HG03064 (cell line): ENCODE results near the gene CST3.
"Not testable (repeated sequence)": the region's sequence is repeated elsewhere in the genome, so short reads cannot be mapped to it uniquely, and the experiment has no call there.

ENCODE experiments used
- ATAC-seq: cut with Tn5 transposase; IDR thresholded peaks from one replicate; pipeline ENCODE4 v1.9.1; 2021; ENCODE audit warnings: low read depth; ENCODE audit not compliant: unreplicated experiment

CST3 gene

DNA sequence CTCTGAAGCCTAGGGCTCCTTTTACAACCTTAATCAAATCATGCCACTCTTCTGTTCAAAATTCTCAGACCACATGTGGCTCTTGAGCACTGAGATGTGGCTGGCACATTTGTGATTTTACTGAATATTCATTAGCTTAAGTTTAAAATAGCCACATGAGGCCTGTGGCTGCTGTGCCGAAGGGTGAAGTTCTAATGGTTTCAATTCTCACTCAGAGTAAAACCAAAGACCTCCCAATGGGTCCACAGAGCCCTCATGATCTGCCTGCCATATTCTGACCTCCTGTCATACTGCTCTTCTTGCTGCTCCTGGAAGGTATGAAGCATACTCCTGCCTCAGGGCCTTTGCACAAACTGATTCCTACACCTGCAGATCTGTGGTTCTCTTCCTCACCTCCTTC lies 7.8 kb upstream of the CST3 start:
- no peak for ATAC-seq

DNA sequence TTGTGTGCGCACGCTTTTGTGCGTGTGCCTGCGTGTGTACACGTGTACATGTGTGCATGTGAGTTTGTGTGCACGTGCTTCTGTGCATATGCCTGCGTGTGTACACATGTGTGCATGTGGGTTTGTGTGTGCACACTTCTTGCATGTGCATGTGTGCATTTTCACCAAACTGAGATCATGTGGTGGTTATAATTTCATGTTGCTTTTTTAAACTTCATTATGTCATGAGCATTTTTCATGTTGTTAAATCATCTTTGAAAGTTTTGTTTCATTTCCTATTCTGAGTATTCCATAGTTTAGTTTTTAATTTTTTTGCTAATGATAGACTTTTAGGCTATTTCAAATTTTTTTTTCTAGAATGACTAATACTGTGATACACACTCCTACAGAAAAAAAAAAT lies 6.4 kb upstream of the CST3 start:
- ATAC-seq: no peak

DNA sequence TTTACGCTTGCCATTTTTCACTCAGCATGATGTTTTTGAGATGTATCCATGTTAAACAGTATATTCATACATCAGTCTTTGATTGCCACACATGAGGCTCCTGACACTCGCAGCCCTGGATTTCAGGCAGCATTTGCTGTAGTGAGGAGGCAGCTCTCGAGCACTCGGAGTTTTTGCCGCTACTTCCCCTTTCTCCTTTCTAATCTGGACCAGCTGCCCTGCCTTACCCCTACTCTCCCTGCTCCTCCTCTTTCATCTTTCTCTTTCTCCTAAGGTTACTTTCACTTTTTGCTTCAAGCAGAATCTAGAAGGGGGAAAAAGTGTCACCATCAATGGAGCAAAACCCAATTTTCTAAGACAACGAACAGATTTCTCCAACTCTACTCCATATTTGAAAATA lies 5.9 kb upstream of the CST3 start:
- no peak for ATAC-seq

DNA sequence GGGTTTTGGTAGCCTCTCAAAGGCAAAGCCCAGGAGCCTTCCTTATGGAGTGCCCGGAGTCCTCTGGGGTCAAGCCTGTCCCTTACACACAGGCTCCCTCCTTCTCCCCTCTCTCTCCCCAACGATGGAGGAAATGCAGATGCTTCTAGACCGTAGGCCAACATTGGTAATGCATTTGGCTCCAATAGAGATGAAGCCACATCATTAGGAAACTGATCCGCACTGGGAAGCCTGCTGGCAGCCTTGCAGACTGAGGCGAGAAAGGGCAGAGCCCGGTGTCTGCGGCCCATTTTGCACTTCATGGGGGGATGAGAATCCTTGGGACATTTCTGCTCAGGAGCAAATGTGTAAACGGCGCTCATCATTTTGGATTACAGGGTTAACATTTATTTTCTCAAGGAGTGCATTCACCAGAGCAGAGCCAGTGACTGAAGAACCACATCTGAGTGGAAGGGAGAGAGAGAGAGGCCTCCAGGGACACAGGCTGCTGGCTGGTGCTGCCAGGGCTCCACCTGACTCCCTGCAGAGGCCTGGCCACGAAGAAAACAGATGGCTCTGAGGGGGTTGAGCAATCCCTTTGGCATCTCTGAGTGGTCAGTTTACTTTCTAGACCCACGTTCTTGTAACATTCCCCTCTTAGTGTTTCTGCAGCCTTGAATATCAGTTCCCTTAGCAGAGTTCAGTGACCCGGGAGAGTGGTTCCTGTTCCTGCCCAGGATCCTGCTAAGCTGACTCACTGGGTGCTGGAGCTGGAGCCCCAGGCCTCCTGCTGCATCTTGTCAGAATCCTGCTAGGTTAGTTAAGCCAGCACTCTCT lies 4.4 kb upstream of the CST3 start:
- no peak for ATAC-seq

DNA sequence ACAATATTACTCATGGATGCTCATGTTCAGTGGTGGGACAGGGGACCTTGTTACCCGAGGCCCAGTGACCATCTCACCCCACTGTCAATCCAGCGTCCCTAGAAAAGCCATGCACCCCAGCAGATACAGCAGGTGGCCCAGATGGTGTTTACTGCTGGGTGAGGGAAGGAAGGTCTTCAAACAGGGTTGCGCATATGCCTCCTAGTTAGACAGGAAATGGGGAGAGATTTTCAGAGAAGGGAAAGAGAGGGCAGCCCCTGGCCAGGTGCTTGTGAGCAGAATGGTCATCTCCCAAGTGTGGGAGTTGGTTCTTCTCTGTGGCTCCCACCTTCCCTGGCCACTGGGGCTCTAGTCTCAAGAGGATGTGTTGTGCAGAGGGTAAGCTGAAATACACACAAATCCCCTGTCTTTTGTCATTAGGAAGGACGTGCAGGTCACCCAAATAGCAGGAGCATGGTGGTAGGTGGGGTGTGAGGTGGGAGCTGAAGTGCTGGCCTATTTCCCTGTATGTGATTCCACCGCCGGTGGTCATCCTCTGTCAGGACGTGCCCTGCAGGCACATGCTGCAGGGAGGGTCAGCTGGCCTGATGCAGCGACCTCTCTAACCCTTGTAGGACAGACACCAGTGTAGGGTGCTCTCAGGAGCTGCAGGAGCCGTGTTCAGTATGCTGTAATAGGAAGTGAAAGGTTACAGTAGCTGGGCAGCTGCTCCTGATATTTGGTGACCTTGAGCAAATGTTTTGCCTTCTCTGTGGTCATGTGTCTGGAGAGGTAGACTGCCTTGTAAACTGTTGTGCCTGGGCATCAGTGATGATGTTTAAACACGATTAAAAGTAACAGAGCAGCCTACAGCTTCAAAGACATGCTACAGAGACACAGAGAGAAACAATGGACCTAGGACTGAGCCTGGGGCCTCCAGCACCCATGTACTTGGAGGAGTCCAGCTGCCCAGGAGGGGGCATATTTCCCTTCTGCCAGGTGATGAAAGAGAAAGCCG lies 3.2 kb upstream of the CST3 start:
- ATAC-seq: no peak

DNA sequence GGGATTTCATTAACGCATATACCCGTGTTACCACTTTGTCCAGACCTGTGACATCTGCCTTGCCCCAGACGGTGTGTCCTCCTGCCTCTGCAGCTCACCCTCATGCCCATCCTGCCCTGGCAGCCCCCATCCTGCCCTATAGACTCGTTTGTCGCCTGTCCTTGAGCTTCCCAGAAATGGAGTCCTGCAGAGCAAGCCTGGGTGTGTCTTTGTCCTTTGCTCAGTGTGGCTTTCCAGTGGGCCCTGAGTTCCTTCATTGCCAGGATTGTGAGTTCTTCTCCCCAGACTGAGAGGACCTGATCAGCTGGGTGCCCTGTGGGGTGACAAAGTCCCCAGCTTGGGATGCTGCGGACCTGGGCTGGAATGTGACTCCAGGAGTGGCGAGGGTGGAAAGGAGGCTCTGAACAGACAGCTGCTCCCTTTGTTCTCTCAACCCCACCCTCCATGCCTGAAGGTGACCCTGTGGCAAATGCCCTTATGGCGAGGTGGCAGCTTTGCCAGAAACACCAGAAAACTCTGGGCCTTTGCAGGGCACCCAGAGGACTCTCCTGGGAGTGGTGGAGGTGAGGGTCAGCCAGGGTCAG lies 2.4 kb upstream of the CST3 start:
- no peak for ATAC-seq

DNA sequence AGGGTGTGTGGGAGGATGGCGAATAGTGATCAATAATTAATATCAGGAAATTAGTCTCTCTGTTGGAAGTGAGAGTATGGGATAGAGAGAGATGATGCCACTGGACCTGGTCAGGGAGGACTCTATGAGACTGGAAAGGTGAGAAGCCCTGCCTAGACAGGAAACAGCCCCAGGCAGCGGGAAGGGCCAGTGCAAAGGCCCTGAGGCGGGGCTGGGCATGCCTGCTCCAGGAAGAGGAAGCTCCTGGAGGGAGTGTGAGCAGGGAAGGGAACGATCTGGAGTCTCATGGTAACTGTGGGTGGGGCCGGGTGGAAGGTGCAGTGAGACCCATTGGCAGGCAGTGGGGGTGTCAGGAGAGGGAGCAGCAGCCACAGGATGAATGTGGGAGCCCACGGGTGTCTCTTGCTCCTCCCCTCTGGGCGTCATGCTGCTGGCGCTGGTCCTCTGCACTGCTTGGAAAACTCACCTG lies 1.8 kb upstream of the CST3 start:
- no peak for ATAC-seq

DNA sequence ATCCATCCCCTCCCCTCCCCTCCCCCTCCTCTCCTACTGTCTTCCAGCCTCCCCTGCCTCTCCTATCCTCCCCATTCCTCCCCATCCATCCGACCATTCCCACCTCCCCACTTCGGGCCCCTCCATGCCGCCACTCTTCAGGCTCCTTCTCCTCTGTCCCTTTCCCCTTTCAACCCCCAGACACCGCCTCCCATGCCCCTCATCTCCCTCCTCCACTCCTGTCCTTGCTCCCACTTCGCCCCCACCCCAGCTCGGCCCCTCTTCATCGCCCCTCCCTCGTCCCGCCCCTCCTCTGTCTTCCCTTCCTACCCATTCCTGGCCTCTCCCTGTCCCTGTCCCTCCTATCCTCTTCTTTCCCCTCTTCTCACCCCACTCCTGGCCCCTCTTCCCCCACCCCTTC lies 554 bp upstream of the CST3 start:
- no peak for ATAC-seq

DNA sequence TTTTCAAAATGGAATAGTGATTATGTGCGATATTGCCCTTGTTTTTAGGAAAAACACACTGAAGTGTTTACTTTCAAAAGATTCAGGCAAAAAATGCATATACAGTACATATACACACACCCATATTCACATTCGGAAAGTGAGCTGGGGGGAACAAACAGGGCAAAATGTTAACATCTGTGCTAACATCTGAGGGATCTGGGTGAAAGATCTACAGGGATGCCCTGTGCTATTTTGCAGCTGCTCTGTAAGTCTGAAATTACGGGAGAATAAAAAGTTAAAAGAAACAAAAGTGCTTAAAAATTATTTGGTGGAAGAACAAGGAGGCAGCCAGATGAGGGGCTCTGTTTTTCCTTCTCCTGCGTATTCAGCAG lies 860 bp downstream of the CST3 start:
- ATAC-seq: no peak

DNA sequence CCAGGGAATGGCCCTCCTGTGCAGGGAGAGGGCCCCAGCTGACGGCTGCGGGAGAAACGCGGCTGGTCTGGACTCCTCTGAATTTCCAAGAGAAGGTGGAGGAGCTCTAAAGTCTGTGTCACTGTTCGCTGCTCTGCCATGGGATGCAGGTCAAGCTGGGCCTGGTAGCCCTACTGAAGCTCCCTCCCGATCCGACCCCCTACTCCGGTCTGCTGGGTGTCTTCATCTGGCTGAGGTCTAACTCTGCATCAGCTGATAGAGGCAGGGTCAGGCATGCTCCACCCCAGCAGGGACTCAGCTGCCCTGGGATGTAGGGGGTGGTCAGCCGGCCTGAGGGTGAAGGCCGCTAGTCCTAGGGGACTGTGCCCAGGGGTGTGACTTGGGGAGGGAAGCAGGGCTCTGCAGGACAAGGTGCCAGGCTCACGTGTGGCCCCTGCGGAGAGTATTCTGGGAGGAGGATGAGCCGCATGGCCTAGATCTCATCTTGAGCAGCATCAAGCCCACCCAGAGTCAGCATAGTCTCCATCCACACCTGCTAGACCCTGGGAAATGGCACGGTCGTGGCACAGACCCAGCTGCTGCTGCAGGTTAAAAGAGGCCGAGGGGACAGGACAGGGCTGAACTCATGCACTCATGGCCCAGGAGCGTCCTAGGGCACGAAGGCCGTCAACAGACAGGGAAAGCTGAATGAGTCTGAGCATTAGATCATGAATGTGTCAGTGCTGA lies 1.4 kb downstream of the CST3 start:
- ATAC-seq: no peak

DNA sequence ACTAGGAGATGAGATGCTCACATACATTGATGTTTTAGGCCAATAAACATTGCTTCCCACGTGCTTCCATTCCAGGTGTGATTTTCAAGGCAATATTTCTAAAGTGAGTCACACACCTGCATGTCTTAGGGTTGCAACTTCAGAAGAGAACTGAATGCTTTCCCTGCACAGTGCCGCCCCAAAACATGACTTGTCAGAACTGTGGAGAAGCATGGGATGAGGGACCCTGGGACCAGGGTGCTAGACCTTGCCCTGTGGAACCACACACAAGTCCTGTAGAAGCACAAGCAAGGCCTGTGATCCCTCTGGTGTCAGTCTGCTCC lies 2.0 kb downstream of the CST3 start:
- ATAC-seq: not testable (repeated sequence)

DNA sequence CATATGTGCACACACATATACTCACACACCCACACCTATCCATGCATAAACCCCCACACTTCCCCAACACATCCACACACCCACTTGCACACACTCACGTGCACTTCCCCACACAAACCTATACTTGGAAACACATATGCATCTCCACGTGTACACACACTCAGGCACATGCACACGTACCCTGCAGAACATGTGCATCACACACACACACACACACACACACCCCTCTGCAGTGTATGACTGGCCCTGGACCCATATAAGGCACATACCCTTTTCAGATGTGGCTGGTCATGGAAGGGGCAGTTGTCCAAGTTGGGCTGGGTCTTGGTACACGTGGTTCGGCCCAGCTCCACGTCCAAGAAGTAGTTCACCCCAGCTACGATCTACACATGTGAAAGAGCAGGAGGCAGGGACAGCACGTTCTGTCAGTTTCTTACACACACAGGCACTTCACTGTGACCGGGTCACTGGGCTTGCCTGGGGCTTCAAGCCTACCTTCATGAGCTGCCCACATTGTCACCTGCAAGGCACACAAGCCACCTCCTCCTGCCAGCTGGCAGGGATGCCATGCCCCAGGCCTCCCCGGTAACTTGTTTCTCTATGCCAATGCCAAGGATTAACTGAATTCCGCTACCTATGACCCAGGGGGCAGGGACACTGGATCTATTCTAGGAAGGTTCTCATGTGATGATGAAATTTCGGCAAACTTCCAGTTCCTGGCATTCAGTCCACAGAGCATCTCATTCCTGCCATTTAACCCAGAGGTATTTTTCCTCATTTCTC lies 2.6 kb downstream of the CST3 start:
- no peak for ATAC-seq

DNA sequence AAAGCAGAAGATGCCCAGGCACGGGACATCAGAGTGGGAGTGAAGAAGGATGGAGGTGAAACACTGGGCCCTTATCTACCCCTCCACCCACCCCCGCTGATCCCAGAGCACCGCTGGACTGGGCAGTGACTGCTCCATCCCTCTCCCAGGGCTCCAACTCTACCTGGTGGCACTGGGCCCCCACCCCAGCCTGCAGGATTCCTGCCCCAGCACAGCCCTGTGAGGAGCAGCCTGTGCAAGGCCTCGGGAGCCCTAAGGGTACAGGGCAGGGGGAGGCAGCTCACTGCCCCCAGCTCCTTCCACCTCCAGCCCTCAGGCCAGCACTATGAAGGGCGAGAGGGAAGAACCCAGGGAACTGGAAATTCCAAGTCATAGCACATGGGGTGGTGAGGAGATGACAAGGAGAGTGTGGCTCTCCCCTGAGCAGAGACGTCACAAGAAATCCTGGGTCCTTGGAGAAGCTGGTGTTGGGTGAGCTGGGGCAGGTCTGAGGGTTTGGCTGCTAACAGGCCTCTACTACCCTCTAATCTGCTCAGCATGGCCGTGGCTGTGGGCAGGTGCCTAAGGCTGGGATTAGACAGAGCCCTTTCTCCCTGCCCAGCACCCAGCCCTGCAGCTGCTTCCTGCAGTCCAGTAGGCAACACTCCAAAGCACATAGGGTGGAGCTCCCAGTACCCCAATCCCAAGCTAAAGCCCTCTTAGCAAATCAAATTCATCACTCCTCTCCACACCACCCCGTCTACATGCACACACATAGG lies 3.5 kb downstream of the CST3 start:
- ATAC-seq: no peak

DNA sequence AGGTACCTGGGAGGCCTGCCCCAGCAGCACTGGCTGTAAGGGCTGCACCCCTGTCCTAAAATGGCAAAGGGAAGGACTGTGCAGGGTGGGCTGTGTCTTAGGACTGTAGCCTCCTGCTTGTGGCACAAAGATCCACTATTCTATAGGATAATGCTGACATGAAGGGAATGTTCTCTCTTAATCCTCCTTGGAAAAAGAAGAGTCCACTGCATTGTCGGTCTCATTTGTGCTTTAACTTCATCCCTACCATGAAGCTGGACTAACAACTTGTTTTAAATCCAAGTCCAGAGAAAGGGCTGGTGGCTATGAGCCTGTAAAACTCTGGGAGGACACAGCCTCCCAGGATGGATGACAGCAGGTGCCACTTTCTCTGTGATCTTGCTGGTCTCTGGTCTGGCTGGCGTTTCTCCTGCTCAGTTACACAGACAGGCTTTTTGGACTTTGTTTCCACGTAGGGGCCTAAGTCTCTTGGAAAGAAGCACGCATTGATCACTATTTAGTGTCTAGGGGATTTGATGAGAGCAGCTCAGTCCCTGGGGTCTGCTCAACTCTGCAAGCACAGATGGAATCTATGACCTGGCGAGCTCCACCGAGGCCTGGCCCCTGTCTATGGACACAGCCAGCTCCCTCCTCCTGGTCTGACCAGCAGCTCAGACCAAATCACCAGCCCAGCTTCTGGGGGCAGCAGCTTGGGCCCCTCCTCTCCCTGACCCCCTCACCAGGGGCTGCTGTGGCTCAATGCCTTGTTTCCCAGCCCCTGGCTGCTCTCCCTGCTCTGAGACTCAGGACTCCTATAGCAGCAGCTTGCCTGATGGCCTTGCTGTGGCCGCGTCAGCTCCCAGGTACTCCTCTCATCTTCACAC lies 4.8 kb downstream of the CST3 start:
- no peak for ATAC-seq

DNA sequence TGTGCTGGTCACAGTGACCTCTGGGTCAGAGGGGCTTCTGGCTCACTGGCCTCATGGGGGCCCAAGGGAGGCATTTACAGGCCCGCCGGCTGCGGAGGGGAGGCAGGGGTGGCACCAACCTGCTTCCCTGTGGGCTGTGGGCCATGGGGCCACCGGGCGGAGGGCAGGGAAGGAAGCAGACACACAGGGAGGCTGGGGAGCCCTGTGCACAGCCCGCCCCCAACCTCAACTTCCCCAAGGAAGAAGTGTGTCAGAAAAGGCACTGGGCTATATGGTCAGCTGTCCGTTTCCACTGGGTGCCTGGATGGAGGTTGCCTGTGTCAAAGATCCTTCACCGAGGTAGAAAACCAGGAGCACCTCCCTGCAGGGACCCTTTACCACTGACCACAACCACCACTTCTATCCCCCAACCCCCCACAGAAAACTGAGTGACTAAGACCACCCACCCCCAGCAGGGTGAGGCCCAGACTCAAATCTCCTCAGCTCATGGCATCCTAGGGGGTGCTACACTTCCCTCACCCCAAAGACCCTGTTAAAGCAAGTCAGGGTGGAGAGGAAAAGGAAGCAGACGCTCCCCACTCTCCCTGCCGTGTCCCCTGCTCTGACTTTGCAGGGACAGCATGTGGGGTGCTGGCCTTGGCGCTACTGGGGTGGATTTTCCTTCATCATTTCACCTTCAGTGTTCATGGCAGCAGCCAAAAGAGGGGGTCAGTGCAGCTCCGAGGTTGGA lies 5.6 kb downstream of the CST3 start:
- ATAC-seq: no peak

DNA sequence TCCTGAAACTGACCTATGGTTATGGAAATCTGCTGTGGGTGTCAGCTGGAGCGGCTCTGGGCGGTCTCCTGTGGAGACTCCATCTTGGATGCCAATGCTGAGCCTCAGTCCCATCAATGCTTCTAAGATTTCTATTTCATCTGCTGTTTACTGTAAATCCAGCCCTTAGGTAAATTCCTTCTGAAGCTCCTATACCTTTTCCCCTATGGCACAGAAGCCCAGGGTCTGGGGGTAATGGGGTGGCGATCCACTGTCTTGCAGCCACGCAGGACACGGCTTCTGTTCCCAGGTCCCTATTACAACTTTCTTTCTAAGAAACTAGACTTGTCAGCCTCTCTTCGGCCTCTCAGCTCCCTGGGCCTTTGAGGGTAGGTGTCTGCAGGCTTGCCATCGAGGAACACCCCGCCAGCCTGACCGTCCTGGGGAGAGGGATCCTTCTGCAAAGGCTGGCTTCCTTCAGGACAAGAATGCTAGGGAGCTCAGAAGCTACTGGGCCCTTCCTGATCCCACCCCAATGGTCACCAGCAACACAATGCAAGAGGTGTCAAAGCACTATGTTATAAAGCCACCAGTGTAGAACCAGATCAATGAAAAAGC lies 6.4 kb downstream of the CST3 start:
- ATAC-seq: no peak

DNA sequence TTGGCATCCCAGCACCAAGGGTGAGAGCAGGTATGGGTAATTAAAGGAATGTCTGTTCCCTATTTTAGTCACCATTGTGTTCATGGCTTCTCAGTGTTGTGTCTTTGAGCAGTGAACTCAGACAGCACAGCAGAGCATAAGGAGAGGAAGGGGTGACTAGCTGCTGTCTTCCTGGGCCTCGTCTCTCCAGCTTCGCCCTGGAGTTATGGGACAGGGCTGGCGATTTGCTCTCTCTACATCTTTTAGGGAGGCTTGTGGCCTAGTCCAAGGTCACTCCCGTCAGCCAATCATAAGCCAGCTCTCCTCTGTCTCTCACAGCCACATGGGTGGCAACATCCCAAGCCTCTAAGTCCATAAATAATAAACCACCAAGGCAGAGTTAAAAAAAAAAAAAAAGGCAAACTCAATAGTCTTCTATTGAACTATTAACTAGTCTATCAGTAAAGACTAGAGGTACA lies 7.3 kb downstream of the CST3 start:
- ATAC-seq: no peak
